GM18870 (cell line): ENCODE results near the gene PAQR3.
A peak's percentile ranks its signal among the peaks of the same experiment; 100 is the strongest.
"Not testable (repeated sequence)": the region's sequence is repeated elsewhere in the genome, so short reads cannot be mapped to it uniquely, and the experiment has no call there.

ENCODE experiments used
- ATAC-seq: cut with Tn5 transposase; IDR thresholded peaks from one replicate; pipeline ENCODE4 v1.9.1; 2021; ENCODE audit warnings: moderate library complexity; ENCODE audit not compliant: unreplicated experiment

The PAQR3 gene

GRCh38 chr4:78928835-78929234, 10.4 kb downstream of the PAQR3 start:
- ATAC-seq, result no peak

- ATAC-seq, result no peak
Observed at GRCh38 chr4:78926826-78927225, 12.4 kb downstream of the PAQR3 start.

- peak; percentile 52 for ATAC-seq
Observed at GRCh38 chr4:78923464-78924312, 15.6 kb downstream of the PAQR3 start.

GRCh38 chr4:78922207-78922606, 17.0 kb downstream of the PAQR3 start:
- ATAC-seq, result no peak

GRCh38 chr4:78910612-78911011, 28.6 kb downstream of the PAQR3 start:
- no peak for ATAC-seq

- not testable (repeated sequence) for ATAC-seq
Observed at GRCh38 chr4:78908974-78909373, 30.3 kb downstream of the PAQR3 start.

GRCh38 chr4:78907638-78908037, 31.6 kb downstream of the PAQR3 start:
- ATAC-seq, result no peak

GRCh38 chr4:78904143-78904542, 35.1 kb downstream of the PAQR3 start:
- no peak for ATAC-seq

GRCh38 chr4:78902298-78902697, 36.9 kb downstream of the PAQR3 start:
- no peak for ATAC-seq

GRCh38 chr4:78901882-78902281, 37.4 kb downstream of the PAQR3 start:
- no peak for ATAC-seq

- ATAC-seq, result no peak
Observed at GRCh38 chr4:78899302-78899701, 39.9 kb downstream of the PAQR3 start.

- ATAC-seq, result no peak
Observed at GRCh38 chr4:78889955-78890354, 49.3 kb downstream of the PAQR3 start.

- no peak for ATAC-seq
Observed at GRCh38 chr4:78885598-78885997, 53.6 kb downstream of the PAQR3 start.

- ATAC-seq, result no peak
Observed at GRCh38 chr4:78880874-78881492, 58.3 kb downstream of the PAQR3 start.

GRCh38 chr4:78878031-78878430, 61.2 kb downstream of the PAQR3 start:
- ATAC-seq, result no peak

GRCh38 chr4:78876568-78877320, 62.5 kb downstream of the PAQR3 start:
- no peak for ATAC-seq

- ATAC-seq, result no peak
Observed at GRCh38 chr4:78870056-78870455, 69.2 kb downstream of the PAQR3 start.

GRCh38 chr4:78868712-78869111, 70.5 kb downstream of the PAQR3 start:
- not testable (repeated sequence) for ATAC-seq

GRCh38 chr4:78865451-78865850, 73.8 kb downstream of the PAQR3 start:
- ATAC-seq, result no peak

- peak; percentile 52 for ATAC-seq
Observed at GRCh38 chr4:78864405-78865024, 74.7 kb downstream of the PAQR3 start.

- ATAC-seq, result no peak
Observed at GRCh38 chr4:78863991-78864390, 75.2 kb downstream of the PAQR3 start.
